KOPT-K1 (cell line): ENCODE data around the gene PPP2R2B.

Experiments used
- H3K27ac ChIP-seq: fragments of 200-600 bp; sonication (generic); 2 replicates; pipeline ENCODE4 v1.5.1; 2016; ENCODE audit warnings: antibody characterized with exemption, mild to moderate bottlenecking, low read depth, low read length; ENCODE audit not compliant: poor library complexity, severe bottlenecking
- H3K36me3 ChIP-seq: fragments of 200-600 bp; sonication (generic); 2 replicates; pipeline ENCODE4 v1.5.1; 2017; ENCODE audit warnings: antibody characterized with exemption, mild to moderate bottlenecking, low read length, moderate library complexity; ENCODE audit not compliant: insufficient read depth
- H3K9me3 ChIP-seq: fragments of 200-600 bp; sonication (generic); 2 replicates; pipeline ENCODE4 v1.5.1; 2017; ENCODE audit warnings: antibody characterized with exemption, low read length, mild to moderate bottlenecking; ENCODE audit not compliant: insufficient read depth, poor library complexity, severe bottlenecking

PPP2R2B gene

DNA sequence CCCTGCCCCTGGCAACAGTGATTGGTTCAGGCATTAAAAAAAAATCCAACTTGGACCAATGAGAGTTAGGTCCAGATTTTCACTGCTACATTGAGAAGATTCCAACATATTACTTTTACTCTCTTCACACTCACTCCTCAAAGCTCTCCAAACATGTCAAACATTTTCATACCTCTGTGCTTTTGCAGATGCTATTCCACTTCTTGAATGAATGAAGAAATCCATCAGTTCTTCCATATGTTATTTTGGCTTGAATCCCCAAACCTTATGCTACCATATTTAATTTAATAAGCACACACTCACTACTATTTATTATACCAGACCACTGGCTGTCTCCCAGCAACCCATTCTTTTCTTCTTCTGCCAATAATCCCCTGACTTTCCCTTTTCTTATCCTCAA, 87.1 kb downstream of the PPP2R2B start:
- H3K9me3 ChIP-seq = no peaks in the 10 kb centered on the region
- no peak overlapping the region for H3K27ac ChIP-seq
- H3K36me3 ChIP-seq = no peaks in the 10 kb centered on the region

DNA sequence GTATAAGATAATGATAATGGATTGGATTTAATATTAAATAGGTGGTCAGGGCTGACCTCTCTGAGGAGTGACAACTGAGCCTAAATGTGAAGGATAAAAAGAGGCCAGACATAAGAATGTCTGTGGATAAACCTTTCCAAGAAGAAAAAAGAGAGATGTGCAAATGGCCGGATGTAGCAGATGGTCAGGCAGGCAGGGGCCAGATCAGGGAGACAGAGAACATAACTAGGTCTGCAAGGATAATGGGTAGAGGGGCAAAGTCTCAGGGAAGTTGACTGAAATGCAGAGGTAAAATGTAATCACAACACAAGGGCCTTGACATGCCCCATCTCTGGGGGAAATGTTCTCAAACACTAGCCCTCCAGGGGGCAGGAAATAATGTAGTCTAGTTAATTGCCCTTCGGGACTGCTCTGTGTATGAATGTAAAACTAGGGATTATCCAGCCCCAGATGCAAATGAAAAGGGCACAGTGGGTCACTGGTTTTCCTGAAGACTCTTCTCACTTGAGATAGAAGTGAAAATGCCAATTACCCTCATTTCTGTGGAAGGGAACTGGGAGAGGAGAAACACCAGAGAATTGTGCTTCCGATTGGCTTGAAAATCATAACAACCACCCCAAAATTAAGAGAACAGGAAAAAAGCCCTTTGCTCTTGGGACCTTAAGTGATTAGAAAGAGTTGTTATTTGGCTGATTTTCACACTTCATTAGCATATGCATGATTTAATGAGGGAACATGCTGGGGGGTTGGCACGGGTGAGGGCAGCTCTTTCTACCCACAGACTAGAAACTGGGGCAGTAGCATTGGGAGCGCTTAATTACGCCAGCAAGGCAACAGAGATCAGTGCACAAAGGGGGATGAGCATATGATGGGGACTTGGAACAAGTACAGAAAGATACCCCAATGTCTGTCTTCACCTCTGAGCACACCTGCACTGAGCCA, 88.6 kb downstream of the PPP2R2B start:
- Histone ChIP-seq H3K36me3 (no peaks in the 10 kb centered on the region), H3K27ac (no peak overlapping the region), H3K9me3 (no peaks in the 10 kb centered on the region)

DNA sequence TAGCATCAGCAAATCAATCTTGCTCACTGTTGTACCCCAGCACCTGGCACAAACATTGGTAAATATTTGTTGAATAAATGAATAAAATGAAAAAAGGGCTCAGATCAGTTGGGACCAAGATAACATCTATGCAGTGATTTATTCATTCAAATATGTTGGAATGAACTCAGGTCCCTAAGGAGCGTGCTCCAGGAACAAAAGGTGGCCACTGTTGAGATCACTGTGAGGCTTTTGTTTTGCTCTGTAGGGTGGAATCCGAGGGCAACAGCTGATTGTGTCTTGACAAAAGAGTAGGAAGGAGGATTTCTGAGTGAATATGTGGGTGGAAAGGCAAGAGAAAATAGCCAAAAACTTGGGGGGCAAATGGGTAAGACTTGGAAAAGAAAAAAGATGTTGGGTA, 89.7 kb downstream of the PPP2R2B start:
- Histone ChIP-seq H3K27ac (no peak overlapping the region), H3K36me3 (no peaks in the 10 kb centered on the region), H3K9me3 (no peaks in the 10 kb centered on the region)

DNA sequence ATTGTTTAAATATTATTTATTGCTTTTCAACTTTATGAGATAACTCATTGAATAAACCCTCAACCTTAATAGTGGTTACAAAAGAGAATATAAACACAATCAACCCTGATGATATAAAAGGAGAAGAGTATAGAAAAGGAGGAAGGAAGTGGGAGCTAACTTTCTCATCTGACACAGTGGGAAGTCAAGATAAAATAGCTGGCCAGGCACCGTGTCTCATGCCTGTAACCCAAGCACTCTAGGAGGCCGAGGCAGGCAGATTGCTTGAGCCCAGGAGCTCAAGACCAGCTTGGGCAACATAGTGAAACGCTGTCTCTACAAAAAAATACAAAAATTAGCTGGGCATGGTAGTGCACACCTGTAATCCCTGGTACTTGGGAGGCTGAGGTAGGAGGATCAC, 93.5 kb downstream of the PPP2R2B start:
- Histone ChIP-seq H3K9me3 (no peaks in the 10 kb centered on the region), H3K27ac (no peak overlapping the region), H3K36me3 (no peaks in the 10 kb centered on the region)

DNA sequence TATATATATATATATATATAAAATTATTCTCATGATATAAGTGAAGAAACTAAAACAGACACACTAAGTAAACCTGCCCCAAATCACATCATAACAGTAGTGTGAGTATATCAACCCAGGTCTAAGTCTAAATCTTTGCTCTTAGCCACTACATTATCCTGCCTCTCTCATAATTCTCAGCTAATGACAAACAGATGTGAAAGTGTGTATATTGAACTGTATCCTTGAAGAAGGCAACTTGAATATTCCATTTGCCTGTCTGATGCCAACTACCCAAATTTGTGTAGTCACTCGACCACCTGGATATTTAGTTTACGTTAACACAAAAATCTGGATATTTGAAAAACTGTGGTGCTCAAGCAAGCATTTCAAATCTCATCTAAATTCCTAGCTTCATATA, 97.4 kb downstream of the PPP2R2B start:
- Histone ChIP-seq H3K36me3 (no peaks in the 10 kb centered on the region), H3K9me3 (no peaks in the 10 kb centered on the region), H3K27ac (no peak overlapping the region)

DNA sequence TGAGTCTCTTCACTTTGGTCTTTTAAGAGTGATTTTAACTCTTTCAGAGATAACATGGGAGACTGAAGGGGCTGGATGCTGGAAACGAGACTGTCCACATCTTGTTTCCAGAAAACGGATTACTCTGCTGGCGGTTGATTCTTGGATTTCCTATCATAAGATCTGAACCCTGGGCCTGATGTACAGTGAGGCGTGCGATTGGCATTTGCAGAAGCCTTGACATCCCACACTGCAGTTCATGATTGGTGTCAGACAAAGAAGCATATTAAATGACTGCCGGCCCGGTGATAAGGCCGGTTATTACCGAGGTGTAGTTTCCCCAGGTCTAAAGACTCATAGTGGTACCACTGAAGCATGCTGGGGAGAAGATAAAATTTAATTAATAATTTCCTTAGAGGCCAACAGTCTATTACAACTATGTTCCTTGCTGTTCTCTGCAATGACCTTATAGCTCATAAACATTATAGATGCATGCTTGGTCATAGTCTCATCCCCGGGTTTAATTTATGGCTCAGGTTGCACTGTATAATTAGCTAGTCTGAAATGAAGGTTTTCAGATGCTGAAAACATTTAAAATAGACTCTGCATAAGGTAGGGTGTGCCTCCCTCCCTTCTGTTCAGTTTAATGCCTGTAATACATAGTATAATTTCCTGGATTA, 99.2 kb downstream of the PPP2R2B start:
- H3K9me3 ChIP-seq = no peaks in the 10 kb centered on the region
- H3K27ac ChIP-seq = no peak overlapping the region
- H3K36me3 ChIP-seq = no peaks in the 10 kb centered on the region

DNA sequence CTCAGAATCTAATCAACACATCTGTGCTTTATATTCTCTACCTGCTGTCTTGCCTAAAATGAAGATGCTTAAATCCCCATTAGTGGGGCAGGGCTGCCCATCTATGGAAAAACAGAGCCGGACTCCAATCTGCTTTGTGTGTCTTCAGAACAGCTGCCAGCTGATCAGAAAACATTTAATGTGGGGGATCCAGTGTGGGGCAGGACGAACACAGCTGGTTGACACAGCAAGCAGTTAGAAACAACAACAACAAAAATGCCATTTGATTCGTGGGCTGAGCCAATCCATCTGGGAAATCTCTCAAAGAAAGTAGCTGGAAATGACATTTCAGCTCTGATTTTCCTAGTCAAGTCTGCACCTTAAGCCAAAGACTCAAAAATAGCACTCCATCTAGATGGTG, 99.8 kb downstream of the PPP2R2B start:
- no peak overlapping the region for H3K27ac ChIP-seq

DNA sequence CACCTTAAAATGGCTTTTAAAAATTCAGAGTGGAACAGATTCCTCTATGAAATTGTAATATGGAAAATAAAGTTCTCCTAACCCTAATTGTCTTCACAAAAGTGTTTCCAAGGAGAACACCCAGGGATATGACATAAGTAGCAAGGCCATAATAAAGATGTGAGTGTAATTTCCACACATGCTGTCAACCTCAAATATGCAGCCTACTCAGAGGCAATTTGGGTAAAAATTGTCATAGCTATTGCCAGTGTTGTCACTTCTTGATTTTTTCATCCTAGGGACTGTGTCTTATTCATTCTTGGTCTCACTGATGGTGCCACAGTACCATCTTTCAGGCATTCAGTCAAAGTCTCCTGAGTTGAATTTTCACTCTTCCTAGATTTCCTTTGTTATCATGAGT, 100.3 kb downstream of the PPP2R2B start:
- no peaks in the 10 kb centered on the region for H3K36me3 ChIP-seq
- no peaks in the 10 kb centered on the region for H3K9me3 ChIP-seq
- no peak overlapping the region for H3K27ac ChIP-seq

More for the DNA sequence above, 99.8 kb downstream of the PPP2R2B start:
- Histone ChIP-seq H3K36me3 (no peaks in the 10 kb centered on the region), H3K9me3 (no peaks in the 10 kb centered on the region)

DNA sequence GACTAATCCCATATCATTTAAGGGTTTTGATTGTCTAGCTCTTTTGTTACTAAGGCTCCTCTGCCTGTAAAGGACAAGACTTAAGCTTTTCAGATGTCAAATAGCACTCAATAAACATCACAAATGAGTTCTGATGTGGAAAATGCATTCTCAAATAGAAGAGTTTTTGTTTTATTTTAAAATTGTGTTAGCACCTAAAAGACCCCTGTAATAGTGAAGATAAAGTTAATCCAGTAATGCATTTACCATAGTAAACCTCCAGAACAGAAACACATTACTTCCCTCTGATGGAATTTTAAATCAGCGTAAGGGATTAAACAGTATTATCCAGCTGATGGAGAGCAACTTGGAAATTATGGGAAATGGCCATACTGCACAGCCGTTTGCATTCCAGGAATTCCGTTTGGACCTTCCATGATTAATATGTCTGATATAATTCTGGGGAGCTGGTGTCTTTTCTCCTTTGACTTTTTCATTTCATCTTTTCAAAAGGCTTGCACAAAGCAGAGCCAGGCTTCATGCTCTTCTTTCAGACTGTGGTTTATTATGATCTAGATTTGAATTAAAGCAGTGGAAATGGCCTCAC, 105.6 kb downstream of the PPP2R2B start:
- Histone ChIP-seq H3K36me3 (no peaks in the 10 kb centered on the region), H3K9me3 (no peaks in the 10 kb centered on the region), H3K27ac (no peak overlapping the region)

DNA sequence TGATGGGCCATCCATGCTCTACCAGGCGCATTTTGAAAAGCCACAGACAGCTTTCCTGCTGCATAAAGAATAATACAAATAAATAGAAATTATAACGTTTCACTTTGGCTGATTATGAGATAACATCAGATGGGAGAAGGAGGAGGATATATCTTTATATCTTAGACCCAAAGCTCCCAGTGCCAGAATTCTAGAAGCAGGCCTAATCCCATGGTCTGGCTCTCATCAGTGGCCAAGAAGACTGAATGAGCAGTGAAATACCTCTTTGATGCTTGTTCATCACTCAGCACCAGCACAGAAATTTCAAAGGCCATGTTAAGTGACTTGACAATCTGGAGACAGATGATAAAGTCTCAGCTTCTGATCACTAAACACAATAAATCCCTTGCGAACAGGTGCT, 107.6 kb downstream of the PPP2R2B start:
- H3K36me3 ChIP-seq = no peaks in the 10 kb centered on the region
- H3K27ac ChIP-seq = no peak overlapping the region
- H3K9me3 ChIP-seq = no peaks in the 10 kb centered on the region

DNA sequence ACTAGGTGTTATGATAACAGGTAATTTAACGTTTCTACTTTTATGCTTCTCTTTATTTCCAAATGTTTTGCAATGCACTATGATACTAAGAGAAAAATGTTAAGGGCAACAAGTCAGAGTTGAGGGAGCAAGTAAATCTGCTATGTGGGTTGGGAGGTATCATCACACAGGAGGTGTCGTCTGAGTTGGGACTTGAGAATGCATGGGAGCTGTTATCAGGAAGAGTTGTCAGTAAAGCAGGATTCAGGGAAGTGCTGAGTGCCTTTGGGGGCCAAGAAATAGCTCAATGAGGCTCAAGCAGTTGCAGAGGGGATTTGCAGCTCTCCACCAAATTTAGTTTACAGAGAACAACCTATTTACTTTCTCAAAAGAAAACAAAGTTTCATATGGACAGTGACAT, 108.0 kb downstream of the PPP2R2B start:
- H3K27ac ChIP-seq = no peak overlapping the region
- no peaks in the 10 kb centered on the region for H3K9me3 ChIP-seq

DNA sequence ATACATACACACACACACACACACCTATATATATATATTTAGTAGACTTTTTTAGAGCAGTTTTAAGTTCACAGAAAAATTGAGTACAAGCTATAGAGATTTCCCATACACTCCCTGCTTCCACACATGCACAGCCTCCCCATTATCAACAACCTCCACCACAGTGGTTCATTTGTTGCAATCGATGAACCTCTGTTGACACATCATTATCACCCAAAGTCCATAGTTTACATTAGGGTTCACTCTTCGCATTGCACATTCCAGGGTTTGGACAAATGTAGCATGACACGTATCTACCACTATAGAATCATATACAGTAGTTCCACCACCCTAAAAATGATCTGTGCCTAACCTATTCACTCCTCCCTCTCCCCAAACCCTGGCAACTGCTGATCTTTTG, 111.0 kb downstream of the PPP2R2B start:
- Histone ChIP-seq H3K27ac (no peak overlapping the region), H3K36me3 (no peaks in the 10 kb centered on the region), H3K9me3 (no peaks in the 10 kb centered on the region)

More for the DNA sequence above, 108.0 kb downstream of the PPP2R2B start:
- H3K36me3 ChIP-seq = no peaks in the 10 kb centered on the region

DNA sequence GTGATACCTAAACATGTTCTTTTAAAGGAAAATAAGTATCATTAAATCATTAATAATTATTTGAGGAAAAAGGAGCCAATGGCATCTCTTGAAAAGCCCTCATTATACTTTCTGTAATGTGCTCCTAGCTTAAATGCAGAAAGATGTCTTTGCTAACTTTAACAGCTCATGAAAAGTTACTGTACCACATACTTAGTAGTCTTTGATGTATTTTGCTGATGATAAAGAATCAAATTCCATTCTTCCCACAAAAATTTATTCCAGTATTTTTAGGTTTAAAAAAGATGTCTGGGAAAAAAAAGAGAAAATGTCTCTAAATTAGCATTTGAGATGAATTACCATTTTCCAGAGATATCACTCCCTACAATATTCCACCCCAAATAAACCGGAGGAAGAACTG, 112.5 kb downstream of the PPP2R2B start:
- Histone ChIP-seq H3K9me3 (no peaks in the 10 kb centered on the region), H3K36me3 (no peaks in the 10 kb centered on the region), H3K27ac (no peak overlapping the region)

DNA sequence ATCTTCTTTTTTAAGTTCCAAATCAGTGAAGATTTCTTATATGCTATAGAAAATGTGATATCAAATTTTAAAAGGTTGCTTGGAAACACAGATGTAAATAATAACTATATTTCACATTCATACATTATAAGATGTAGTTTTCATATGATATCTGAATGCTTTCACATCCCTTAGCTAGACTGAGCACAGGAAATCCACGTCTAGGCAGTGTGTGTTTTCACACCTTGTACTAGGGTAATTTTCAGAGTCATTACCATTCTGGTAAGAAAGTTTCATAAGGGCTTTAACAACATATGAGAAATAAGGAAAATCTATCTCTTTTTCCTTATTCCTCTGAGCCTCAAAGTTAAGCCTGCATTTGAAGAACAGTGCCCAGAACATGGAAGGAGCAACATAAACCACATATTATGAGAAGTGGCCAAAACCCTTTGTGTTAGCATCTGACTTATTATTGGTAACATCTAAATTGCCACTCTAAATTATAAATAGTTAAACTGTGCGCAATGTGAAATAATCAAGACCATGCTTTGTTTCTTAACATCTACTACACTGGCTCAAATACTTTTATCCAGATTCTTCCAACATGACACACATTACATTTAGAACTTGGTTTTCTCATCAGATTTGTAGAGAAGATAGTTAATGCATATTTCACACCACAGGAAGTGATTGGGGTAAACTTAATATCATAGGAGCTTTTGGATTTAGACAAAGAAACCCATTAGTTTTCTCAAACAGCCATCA, 113.3 kb downstream of the PPP2R2B start:
- Histone ChIP-seq H3K27ac (no peak overlapping the region), H3K36me3 (no peaks in the 10 kb centered on the region), H3K9me3 (no peaks in the 10 kb centered on the region)

DNA sequence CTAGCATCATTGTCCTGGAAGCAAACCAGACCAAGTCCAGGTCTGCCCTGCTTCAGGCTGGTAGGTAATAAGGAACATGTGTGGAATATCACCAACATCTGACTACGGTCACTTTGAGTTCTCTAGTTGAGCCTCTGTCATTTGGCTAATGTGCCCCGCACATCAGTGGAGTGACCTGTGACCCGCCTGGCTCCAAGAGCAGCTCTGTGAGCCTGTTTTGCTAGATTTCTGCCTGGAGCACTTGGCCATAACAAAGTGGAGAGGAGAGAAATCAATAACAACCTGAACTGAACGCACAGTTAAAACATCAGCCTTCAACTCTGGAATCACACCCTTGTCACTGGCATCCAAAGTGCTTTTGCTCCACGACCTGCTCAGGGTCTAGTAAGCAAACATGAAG, 115.7 kb downstream of the PPP2R2B start:
- no peaks in the 10 kb centered on the region for H3K36me3 ChIP-seq
- H3K9me3 ChIP-seq = no peaks in the 10 kb centered on the region
- no peak overlapping the region for H3K27ac ChIP-seq
